Keratinocyte (primary cell): ENCODE results near the gene KRT38.

Experiments
- CTCF ChIP-seq, 3 experiments: IDR thresholded peaks in 1 of 3; conservative IDR thresholded peaks in 1 of 3; optimal IDR thresholded peaks in 1 of 3; 2 replicates in 2 of 3; 3 replicates in 1 of 3; pipeline versions ENCODE3 to v1.5.1; 2011; ENCODE audit warnings: low read length in 3 of 3, mild to moderate bottlenecking in 3 of 3, moderate library complexity in 2 of 3, control low read depth in 1 of 3, inconsistent platforms in 1 of 3; ENCODE audit not compliant: insufficient read depth in 2 of 3; ENCODE audit errors: extremely low read depth in 1 of 3
- EZH2 ChIP-seq: IDR thresholded peaks from one replicate; pipeline ENCODE4 v1.6.1; 2012; ENCODE audit warnings: inconsistent platforms, mild to moderate bottlenecking, low read length, moderate library complexity

GRCh38 chr17:41424111-41424635 lies 16.6 kb downstream of the KRT38 start, which contains the start of gene KRT37:
- no peak for TF ChIP-seq CTCF (optimal IDR thresholded peaks at IDR 0.05 in 1 of 3, IDR thresholded peaks at IDR 0.05 in 1 of 3, conservative IDR thresholded peaks at IDR 0.05 in 1 of 3; ENCODE audit: extremely low read depth in 1 of 3, insufficient read depth in 2 of 3, low read length in 3 of 3)
- TF ChIP-seq EZH2 = no peak
